NCI-H2196 treated with DMSO at 0.1 percent for 48 hours (cell line): ENCODE measurements around the gene RCAN1.
A peak's percentile ranks its signal among the peaks of the same experiment; 100 is the strongest.

Source experiments
- DNase-seq: peaks from one replicate; lab custom pipeline; 2025; ENCODE audit not compliant: unreplicated experiment; lab: John Stamatoyannopoulos, UW

Gene RCAN1

GRCh38 chr21:34599534-34600101 lies 15.3 kb downstream of the RCAN1 start:
- DNase-seq = no peak

- DNase-seq = no peak
Measured at GRCh38 chr21:34598931-34599400, 15.9 kb downstream of the RCAN1 start.

GRCh38 chr21:34597406-34597805 lies 17.5 kb downstream of the RCAN1 start:
- no peak for DNase-seq

- DNase-seq = no peak
Measured at GRCh38 chr21:34596561-34597271, 18.2 kb downstream of the RCAN1 start.

- DNase-seq = no peak
Measured at GRCh38 chr21:34595457-34595856, 19.5 kb downstream of the RCAN1 start.

- DNase-seq = no peak
Measured at GRCh38 chr21:34594566-34595234, 20.2 kb downstream of the RCAN1 start.

GRCh38 chr21:34593954-34594531 lies 20.9 kb downstream of the RCAN1 start:
- no peak for DNase-seq

- DNase-seq = peak; percentile 83
Measured at GRCh38 chr21:34593423-34593822, 21.5 kb downstream of the RCAN1 start.

GRCh38 chr21:34592120-34592955 lies 22.6 kb downstream of the RCAN1 start:
- no peak for DNase-seq

- no peak for DNase-seq
Measured at GRCh38 chr21:34590520-34590919, 24.4 kb downstream of the RCAN1 start.

GRCh38 chr21:34589511-34590282 lies 25.2 kb downstream of the RCAN1 start:
- DNase-seq = no peak

- no peak for DNase-seq
Measured at GRCh38 chr21:34583926-34584563, 30.9 kb downstream of the RCAN1 start.

GRCh38 chr21:34582506-34583150 lies 32.3 kb downstream of the RCAN1 start:
- DNase-seq = no peak

GRCh38 chr21:34580181-34580700 lies 34.7 kb downstream of the RCAN1 start:
- no peak for DNase-seq

- no peak for DNase-seq
Measured at GRCh38 chr21:34579411-34579810, 35.5 kb downstream of the RCAN1 start.

GRCh38 chr21:34576041-34576511 lies 38.8 kb downstream of the RCAN1 start:
- no peak for DNase-seq

- no peak for DNase-seq
Measured at GRCh38 chr21:34574601-34575529, 40.0 kb downstream of the RCAN1 start.

- DNase-seq = no peak
Measured at GRCh38 chr21:34571994-34572393, 42.9 kb downstream of the RCAN1 start.
